Kidney glomerular epithelial cell (primary cell): ENCODE results near the gene ERGIC1.
"Not testable (repeated sequence)": the region's sequence is repeated elsewhere in the genome, so short reads cannot be mapped to it uniquely, and the experiment has no call there.

Experiments
- DNase-seq: peaks from one replicate; lab custom pipeline; 2025; lab: John Stamatoyannopoulos, UW

The ERGIC1 gene

GRCh38 chr5:172801179-172801671 lies 32.8 kb upstream of the ERGIC1 start:
- DNase-seq, result peak; percentile 97

GRCh38 chr5:172802112-172802511 lies 31.9 kb upstream of the ERGIC1 start:
- DNase-seq, result no peak

GRCh38 chr5:172802567-172803176 lies 31.4 kb upstream of the ERGIC1 start:
- no peak for DNase-seq

GRCh38 chr5:172805018-172805683 lies 28.9 kb upstream of the ERGIC1 start:
- no peak for DNase-seq

- DNase-seq, result no peak
Observed at GRCh38 chr5:172805736-172806255, 28.3 kb upstream of the ERGIC1 start.

- DNase-seq, result peak; percentile 82
Observed at GRCh38 chr5:172806897-172807672, 27.0 kb upstream of the ERGIC1 start.

- no peak for DNase-seq
Observed at GRCh38 chr5:172807766-172808311, 26.2 kb upstream of the ERGIC1 start.

- no peak for DNase-seq
Observed at GRCh38 chr5:172809774-172810173, 24.3 kb upstream of the ERGIC1 start.

- DNase-seq, result not testable (repeated sequence)
Observed at GRCh38 chr5:172810996-172811395, 23.1 kb upstream of the ERGIC1 start.

- no peak for DNase-seq
Observed at GRCh38 chr5:172815631-172816030, 18.4 kb upstream of the ERGIC1 start.

GRCh38 chr5:172816925-172817562 lies 17.0 kb upstream of the ERGIC1 start:
- DNase-seq, result peak; percentile 74

- no peak for DNase-seq
Observed at GRCh38 chr5:172817664-172818063, 16.4 kb upstream of the ERGIC1 start.

GRCh38 chr5:172818081-172818480 lies 16.0 kb upstream of the ERGIC1 start:
- no peak for DNase-seq

- DNase-seq, result no peak
Observed at GRCh38 chr5:172819569-172819968, 14.5 kb upstream of the ERGIC1 start.

GRCh38 chr5:172820046-172820767 lies 13.8 kb upstream of the ERGIC1 start:
- DNase-seq, result peak; percentile 91

- DNase-seq, result no peak
Observed at GRCh38 chr5:172821340-172821985, 12.6 kb upstream of the ERGIC1 start.

- no peak for DNase-seq
Observed at GRCh38 chr5:172823840-172824362, 10.2 kb upstream of the ERGIC1 start.

GRCh38 chr5:172825610-172826204 lies 8.3 kb upstream of the ERGIC1 start:
- DNase-seq, result no peak

GRCh38 chr5:172827841-172828240 lies 6.2 kb upstream of the ERGIC1 start:
- DNase-seq, result no peak

GRCh38 chr5:172828911-172829431 lies 5.1 kb upstream of the ERGIC1 start:
- no peak for DNase-seq
